ENCODE measurements around the gene PHYHD1. TPM values are rescaled to one million over a fixed set of nuclear protein-coding genes. Genes with fewer than 3 reads are reported as not detected.

The PHYHD1 gene
- total RNA-seq, 2 experiments from 2014 or later, result 0.34 to 0.88 TPM

DNA sequence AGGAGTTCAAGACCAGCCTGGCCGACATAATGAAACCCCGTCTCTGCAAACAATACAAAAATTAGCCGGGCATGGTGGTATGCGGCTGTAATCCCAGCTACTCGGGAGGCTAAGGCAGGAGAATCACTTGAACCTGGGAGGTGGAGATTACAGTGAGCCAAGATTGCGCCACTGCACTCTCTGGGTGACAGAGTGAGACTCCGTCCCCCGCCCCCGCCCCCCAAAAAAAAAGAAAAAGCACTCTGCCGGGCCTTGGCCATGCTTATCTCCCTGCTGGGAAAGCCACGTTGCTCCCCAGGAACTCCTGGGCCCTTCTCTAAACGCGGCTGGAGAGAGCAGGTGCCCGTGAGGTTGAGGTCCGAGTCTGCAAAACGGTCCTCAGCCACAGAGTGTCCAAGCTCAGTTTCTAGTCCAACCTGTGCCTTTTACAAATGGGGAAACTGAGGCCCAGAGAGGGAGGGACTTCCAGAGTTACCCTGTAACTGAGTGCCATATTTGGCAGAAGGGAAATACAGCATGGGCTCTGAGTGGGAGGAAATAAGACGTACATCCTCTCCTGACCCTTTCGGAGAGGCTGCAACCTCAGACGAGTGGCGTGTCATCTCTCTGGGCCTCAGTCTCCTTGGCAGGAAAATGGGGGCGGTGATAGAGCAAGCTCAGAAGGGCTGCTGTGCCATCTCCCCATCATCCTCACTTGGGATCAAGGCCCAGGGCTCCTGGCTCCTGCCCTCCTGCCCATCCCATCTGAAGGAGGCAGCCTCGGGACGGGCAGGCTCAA lies 6.6 kb upstream of the PHYHD1 start:
- H3K4me3 Mint-ChIP-seq, result no peak overlapping the region
- H3K27me3 Mint-ChIP-seq, result no peaks in the 10 kb centered on the region
- DNase-seq, result peak; percentile 40
- peak overlapping the region; percentile 28 for H3K27ac Mint-ChIP-seq
- intact Hi-C loops (cut with micrococcal nuclease), result no loop called here
- H3K9me3 Mint-ChIP-seq, result no peaks in the 10 kb centered on the region
- ChIA-PET POLR2A (no interaction called here), CTCF (interaction anchor here (1.3 to 2.2 kb wide), 2 partner anchors 15 to 96 kb away, joined by 3 to 10 read pairs; partner anchors contain the start of gene ENDOG)
- peaks cover 25% of the 10 kb centered on the region for H3K36me3 Mint-ChIP-seq
- peaks cover 37% of the 10 kb centered on the region for H3K4me1 Mint-ChIP-seq (ENCODE audit: low read depth)

- H3K9me3 Mint-ChIP-seq, result no peaks in the 10 kb centered on the region
- H3K27ac Mint-ChIP-seq, result no peak overlapping the region
- H3K27me3 Mint-ChIP-seq, result no peaks in the 10 kb centered on the region
- peaks cover 29% of the 10 kb centered on the region for H3K4me1 Mint-ChIP-seq (ENCODE audit: low read depth)
- peaks cover 15% of the 10 kb centered on the region for H3K36me3 Mint-ChIP-seq
- CTCF ChIA-PET, result interaction anchor here (0.6 to 1.5 kb wide), 2 partner anchors 53 to 357 kb away, joined by 3 to 4 read pairs; no protein-coding TSS in a partner anchor
- intact Hi-C loops (cut with micrococcal nuclease), result no loop called here
- POLR2A ChIA-PET, result interaction anchor here (0.7 kb wide), 1 partner anchor 176 kb away, joined by 3 read pairs; no protein-coding TSS in a partner anchor
- no peak overlapping the region for H3K4me3 Mint-ChIP-seq
- DNase-seq, result no peak
Observed at GRCh38 chr9:128916204-128916603, 4.6 kb upstream of the PHYHD1 start.

GRCh38 chr9:128916745-128917144 lies 4.0 kb upstream of the PHYHD1 start:
- H3K9me3 Mint-ChIP-seq, result no peaks in the 10 kb centered on the region
- DNase-seq, result no peak
- no peaks in the 10 kb centered on the region for H3K27me3 Mint-ChIP-seq
- H3K4me3 Mint-ChIP-seq, result no peak overlapping the region
- H3K36me3 Mint-ChIP-seq, result peaks cover 15% of the 10 kb centered on the region
- no peak overlapping the region for H3K27ac Mint-ChIP-seq
- ChIA-PET POLR2A (interaction anchor here (0.7 kb wide), 1 partner anchor 176 kb away, joined by 3 read pairs; no protein-coding TSS in a partner anchor), CTCF (interaction anchor here (0.6 to 1.5 kb wide), 2 partner anchors 53 to 357 kb away, joined by 3 to 4 read pairs; no protein-coding TSS in a partner anchor)
- intact Hi-C loops (cut with micrococcal nuclease), result no loop called here
- peaks cover 24% of the 10 kb centered on the region for H3K4me1 Mint-ChIP-seq (ENCODE audit: low read depth)

- Mint-ChIP-seq H3K4me3 (no peak overlapping the region), H3K27ac (no peak overlapping the region), H3K9me3 (no peaks in the 10 kb centered on the region), H3K27me3 (no peaks in the 10 kb centered on the region), H3K36me3 (peaks cover 15% of the 10 kb centered on the region), H3K4me1 (ENCODE audit: low read depth) (peaks cover 19% of the 10 kb centered on the region)
- POLR2A ChIA-PET, result interaction anchor here (0.7 kb wide), 1 partner anchor 177 kb away, joined by 3 read pairs; no protein-coding TSS in a partner anchor
- DNase-seq, result no peak
- intact Hi-C loops (cut with micrococcal nuclease), result no loop called here
- CTCF ChIA-PET, result interaction anchor here (0.6 to 1.5 kb wide), 2 partner anchors 54 to 358 kb away, joined by 3 to 4 read pairs; no protein-coding TSS in a partner anchor
Observed at GRCh38 chr9:128917151-128917849, 3.5 kb upstream of the PHYHD1 start.

GRCh38 chr9:128918921-128919320 lies 1.9 kb upstream of the PHYHD1 start:
- intact Hi-C loops (cut with micrococcal nuclease), result no loop called here
- no peak overlapping the region for H3K4me3 Mint-ChIP-seq

DNA sequence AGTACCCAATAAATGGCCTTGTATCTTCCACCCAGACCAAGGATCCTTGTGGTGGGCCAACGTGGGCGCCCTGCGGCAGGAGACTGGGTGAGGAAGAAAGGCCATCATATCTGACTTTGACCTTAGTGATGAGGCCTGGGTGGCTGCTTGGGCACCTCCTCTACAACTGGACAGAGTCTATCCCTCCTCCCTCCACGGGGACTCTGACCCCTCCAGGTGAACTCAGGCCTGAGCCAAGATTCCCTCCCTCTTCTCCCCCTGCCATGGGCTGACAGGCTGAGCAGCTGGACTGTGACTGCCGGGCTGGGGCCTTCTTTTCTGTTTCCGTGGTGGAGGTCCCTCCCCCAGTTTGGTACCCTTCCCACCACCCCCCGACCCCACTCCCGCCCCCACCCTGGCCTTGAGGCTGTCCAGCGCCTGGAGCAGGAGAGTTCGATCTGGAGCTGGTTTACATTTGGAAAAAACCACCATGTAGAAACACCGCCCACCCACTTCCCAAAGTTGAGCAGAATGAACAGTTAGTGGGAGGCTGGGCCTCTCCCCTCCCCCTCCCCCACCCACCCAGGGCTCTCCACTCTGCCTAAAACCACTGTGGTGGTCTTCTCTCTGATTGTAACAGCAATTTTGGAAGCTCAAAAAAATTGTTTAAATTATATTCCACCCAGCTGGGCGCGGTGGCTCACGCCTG lies 1.2 kb upstream of the PHYHD1 start:
- DNase-seq, result no peak
- CTCF ChIA-PET, result interaction anchor here (0.6 kb wide), 1 partner anchor 56 kb away, joined by 3 read pairs; no protein-coding TSS in a partner anchor
- Mint-ChIP-seq H3K27ac (no peak overlapping the region), H3K27me3 (no peaks in the 10 kb centered on the region), H3K4me1 (ENCODE audit: low read depth) (peaks cover 3% of the 10 kb centered on the region), H3K9me3 (no peaks in the 10 kb centered on the region), H3K36me3 (peaks cover 9% of the 10 kb centered on the region), H3K4me3 (no peak overlapping the region)
- POLR2A ChIA-PET, result no interaction called here
- intact Hi-C loops (cut with micrococcal nuclease), result no loop called here

More at GRCh38 chr9:128918921-128919320, 1.9 kb upstream of the PHYHD1 start:
- ChIA-PET CTCF (interaction anchor here (0.6 kb wide), 1 partner anchor 55 kb away, joined by 3 read pairs; no protein-coding TSS in a partner anchor), POLR2A (no interaction called here)
- Mint-ChIP-seq H3K27me3 (no peaks in the 10 kb centered on the region), H3K36me3 (peaks cover 9% of the 10 kb centered on the region), H3K9me3 (no peaks in the 10 kb centered on the region), H3K4me1 (ENCODE audit: low read depth) (peaks cover 3% of the 10 kb centered on the region), H3K27ac (no peak overlapping the region)
- no peak for DNase-seq

DNA sequence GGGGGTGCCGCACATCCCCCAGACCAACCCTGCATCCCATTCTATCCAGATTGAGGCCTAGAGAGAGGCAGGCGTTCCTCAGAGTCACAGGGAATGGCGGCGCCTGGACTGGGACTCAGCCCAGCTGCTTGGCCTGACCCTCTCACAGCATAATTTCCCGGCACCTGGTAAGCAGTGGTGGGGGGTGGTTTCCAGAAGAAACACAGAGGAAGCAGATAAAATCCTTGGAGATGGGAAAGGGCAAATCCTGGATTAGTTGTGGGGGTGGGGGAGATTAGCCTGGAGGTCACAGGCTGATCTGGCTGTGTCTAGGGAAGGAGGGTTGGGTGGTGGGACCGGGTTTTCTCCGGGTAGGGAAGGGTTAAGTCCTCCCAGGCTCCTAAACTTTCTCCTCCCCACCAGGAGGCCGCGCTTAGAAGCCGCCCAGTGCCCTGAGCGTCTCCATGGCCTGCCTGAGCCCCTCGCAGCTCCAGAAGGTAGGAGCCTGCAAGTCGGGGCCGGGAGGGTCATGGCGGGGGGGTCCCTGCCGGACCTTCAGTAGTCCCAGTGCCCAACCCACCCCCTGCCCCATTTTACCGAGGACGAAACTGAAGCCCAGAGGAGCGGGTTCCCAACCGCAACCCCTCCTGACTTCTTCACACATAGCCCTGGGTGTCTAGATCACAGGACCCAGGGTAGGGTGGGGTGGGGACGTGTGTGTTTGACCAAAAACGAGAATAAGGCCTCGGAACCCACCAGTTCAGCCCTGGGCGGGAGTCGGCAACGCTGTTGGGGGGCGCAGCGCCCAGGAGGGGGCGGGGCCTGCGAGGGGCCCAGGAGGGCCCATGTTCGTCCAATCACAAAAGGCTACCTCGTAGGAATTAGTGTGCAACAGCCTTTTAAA lies 1.3 kb downstream of the PHYHD1 start:
- H3K36me3 Mint-ChIP-seq, result peaks cover 5% of the 10 kb centered on the region
- H3K27me3 Mint-ChIP-seq, result no peaks in the 10 kb centered on the region
- H3K4me1 Mint-ChIP-seq (ENCODE audit: low read depth), result peaks cover 6% of the 10 kb centered on the region
- ChIA-PET CTCF (interaction anchor here (10.6 kb wide), 1 partner anchor 58 kb away, joined by 184 read pairs; no protein-coding TSS in a partner anchor), POLR2A (no interaction called here)
- no peak overlapping the region for H3K4me3 Mint-ChIP-seq
- H3K27ac Mint-ChIP-seq, result no peak overlapping the region
- intact Hi-C loops (cut with micrococcal nuclease), result no loop called here
- no peak for DNase-seq
- no peaks in the 10 kb centered on the region for H3K9me3 Mint-ChIP-seq

DNA sequence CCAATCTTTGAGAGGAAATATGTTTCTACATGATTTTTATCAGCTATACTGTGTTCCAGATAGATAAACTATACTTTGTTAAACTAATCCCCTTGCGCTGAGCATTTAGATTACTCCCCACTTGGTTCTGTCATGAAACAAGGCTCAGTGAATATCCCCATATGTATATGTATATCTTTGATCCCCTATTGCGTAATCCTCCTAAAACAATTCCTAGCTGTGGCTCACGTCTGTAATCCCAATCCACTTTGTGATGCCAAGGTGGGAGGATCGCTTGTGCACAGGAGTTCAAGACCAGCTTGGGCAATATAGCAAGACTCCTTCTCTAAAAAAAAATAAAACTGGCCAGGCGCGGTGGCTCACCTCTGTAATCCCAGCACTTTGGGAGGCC lies 2.7 kb downstream of the PHYHD1 start:
- H3K27ac Mint-ChIP-seq, result no peak overlapping the region
- H3K4me3 Mint-ChIP-seq, result no peak overlapping the region
- no peaks in the 10 kb centered on the region for H3K27me3 Mint-ChIP-seq
- CTCF ChIA-PET, result interaction anchor here (1.3 to 10.6 kb wide), 2 partner anchors 60 to 106 kb away, joined by 3 to 184 read pairs; no protein-coding TSS in a partner anchor
- no peaks in the 10 kb centered on the region for H3K36me3 Mint-ChIP-seq
- H3K9me3 Mint-ChIP-seq, result no peaks in the 10 kb centered on the region
- no peak for DNase-seq
- intact Hi-C loops (cut with micrococcal nuclease), result no loop called here
- POLR2A ChIA-PET, result no interaction called here
- H3K4me1 Mint-ChIP-seq (ENCODE audit: low read depth), result peaks cover 12% of the 10 kb centered on the region

DNA sequence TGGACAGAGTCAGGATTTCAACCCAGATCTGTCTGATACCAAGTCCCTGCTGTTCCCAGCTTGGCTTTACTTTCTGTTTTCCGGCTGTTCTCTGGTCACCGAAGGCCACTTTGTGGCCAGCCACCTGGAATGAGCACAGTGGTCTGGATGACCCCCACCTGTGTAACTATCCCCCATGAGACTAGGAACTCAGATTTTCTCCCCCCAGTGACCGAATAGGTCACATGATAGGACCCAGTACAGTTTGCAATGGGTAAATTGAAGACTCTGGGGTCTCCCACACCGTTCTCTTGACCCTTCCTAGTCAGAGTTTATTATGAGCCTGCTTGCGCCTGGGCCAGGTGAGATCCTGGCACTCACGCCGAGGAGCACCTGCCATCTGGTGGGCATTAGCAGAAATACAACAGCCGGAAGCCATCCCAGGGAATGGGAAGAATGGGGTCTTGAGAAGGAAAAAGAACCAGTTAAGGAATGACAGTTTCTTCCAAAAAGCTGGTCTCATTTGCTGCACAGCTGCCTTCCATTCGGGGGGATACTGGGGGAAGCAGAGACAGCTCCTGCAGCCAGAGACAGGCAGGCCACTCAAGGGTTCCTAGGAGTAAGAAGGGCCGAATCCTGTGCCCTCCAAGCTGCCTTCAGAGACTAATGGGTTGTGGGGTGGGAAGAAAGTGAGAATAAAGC lies 7.1 kb downstream of the PHYHD1 start:
- intact Hi-C loops (cut with micrococcal nuclease), result loop anchor here (1.0 to 5.0 kb wide), 3 partner anchors 46 to 281 kb away; partner anchors contain the start of genes KYAT1 and LRRC8A
- H3K27ac Mint-ChIP-seq, result no peak overlapping the region

DNA sequence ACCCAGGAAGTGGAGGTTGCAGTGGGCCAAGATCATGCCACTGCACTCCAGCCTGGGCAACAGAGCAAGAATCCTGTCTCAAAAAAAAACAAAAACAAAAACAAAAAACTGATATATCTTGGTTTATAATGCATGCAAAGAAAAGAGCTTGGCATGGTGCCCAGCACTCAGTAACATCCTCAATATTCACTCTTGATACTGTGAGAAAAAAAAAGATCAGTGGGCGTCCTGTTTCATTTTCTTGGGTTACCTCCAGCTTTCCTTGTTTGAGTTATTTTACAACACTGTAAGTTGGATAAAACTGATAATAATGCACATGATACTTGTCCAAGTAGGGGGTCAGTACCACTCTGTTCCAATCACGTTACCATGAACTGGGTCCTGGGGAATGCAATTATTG lies 7.8 kb downstream of the PHYHD1 start:
- Mint-ChIP-seq H3K4me3 (no peak overlapping the region), H3K36me3 (no peaks in the 10 kb centered on the region), H3K27me3 (no peaks in the 10 kb centered on the region), H3K27ac (no peak overlapping the region), H3K9me3 (no peaks in the 10 kb centered on the region), H3K4me1 (ENCODE audit: low read depth) (peaks cover 9% of the 10 kb centered on the region)
- POLR2A ChIA-PET, result no interaction called here
- intact Hi-C loops (cut with micrococcal nuclease), result loop anchor here (1.0 to 5.0 kb wide), 3 partner anchors 46 to 281 kb away; partner anchors contain the start of genes KYAT1 and LRRC8A
- DNase-seq, result no peak
- CTCF ChIA-PET, result interaction anchor here (0.6 to 10.6 kb wide), 34 partner anchors 8 to 882 kb away, joined by 3 to 184 read pairs (median 4); partner anchors contain the start of genes ENDOG, PKN3 and SPOUT1

More for the DNA sequence above, 7.1 kb downstream of the PHYHD1 start:
- Mint-ChIP-seq H3K4me3 (no peak overlapping the region), H3K27me3 (no peaks in the 10 kb centered on the region), H3K4me1 (ENCODE audit: low read depth) (peaks cover 9% of the 10 kb centered on the region), H3K36me3 (no peaks in the 10 kb centered on the region), H3K9me3 (no peaks in the 10 kb centered on the region)
- DNase-seq, result peak; percentile 65
- ChIA-PET POLR2A (interaction anchor here (0.5 to 1.4 kb wide), 2 partner anchors 46 to 76 kb away, joined by 4 read pairs; partner anchors contain the start of gene KYAT1), CTCF (interaction anchor here (0.7 to 10.6 kb wide), 34 partner anchors 9 to 642 kb away, joined by 3 to 184 read pairs (median 4); partner anchors contain the start of genes ENDOG and SPOUT1)
